ENCODE results near the gene TPRN.

TPRN gene

GRCh38 chr9:137218754-137219271, 18.3 kb upstream of the TPRN start:
- WGBS (ENCODE audit: extremely low coverage, insufficient coverage, insufficient read length), result no CpG with 5 or more reads among the region's 12 CpGs
- no peak overlapping the region for H2BK5ac ChIP-seq (ENCODE audit: low read depth, low read length, poor library complexity)
- H2BK120ac ChIP-seq (ENCODE audit: insufficient read depth, low read length, poor library complexity), result no peak overlapping the region

GRCh38 chr9:137218212-137218753, 17.7 kb upstream of the TPRN start:
- no peak overlapping the region for H3K9ac ChIP-seq (ENCODE audit: low read length)
- no CpG with 5 or more reads among the region's 30 CpGs for WGBS (ENCODE audit: extremely low coverage, insufficient coverage, insufficient read length)

More at GRCh38 chr9:137218754-137219271, 18.3 kb upstream of the TPRN start:
- peaks cover 18 to 21% of the 10 kb centered on the region in 2 experiments for H3K4me1 ChIP-seq (ENCODE audit: control insufficient read depth in 1 of 2, insufficient read depth in 2 of 2, low read length in 2 of 2)
- no peak overlapping the region for H2AFZ ChIP-seq (ENCODE audit: insufficient read depth, low read length, poor library complexity)
- no peak overlapping the region for H2BK12ac ChIP-seq (ENCODE audit: low read length)
- H3K4ac ChIP-seq (ENCODE audit: low read depth, low read length), result no peak overlapping the region
- H2AK5ac ChIP-seq (ENCODE audit: low read length), result no peak overlapping the region
- no peak overlapping the region for H4K8ac ChIP-seq (ENCODE audit: low read depth, low read length)
- no peaks in the 10 kb centered on the region for H3K9me3 ChIP-seq (ENCODE audit: insufficient read depth, low read depth, low read length)
- no peak overlapping the region for H3K14ac ChIP-seq (ENCODE audit: low read length)
- H3K79me2 ChIP-seq (ENCODE audit: control insufficient read depth, insufficient read depth, low read length, poor library complexity), result peaks cover 2% of the 10 kb centered on the region
- peaks cover 31 to 35% of the 10 kb centered on the region in 2 experiments for H3K36me3 ChIP-seq (ENCODE audit: control insufficient read depth in 1 of 2, insufficient read depth in 2 of 2, low read length in 2 of 2)
- H3K27ac ChIP-seq (ENCODE audit: low read depth, low read length), result no peak overlapping the region
- H3K79me1 ChIP-seq (ENCODE audit: low read length), result peaks cover 8% of the 10 kb centered on the region
- no peak overlapping the region for H3K9ac ChIP-seq (ENCODE audit: low read length)
- H4K12ac ChIP-seq (ENCODE audit: low read depth, low read length), result no peak overlapping the region
- no peak overlapping the region for H4K91ac ChIP-seq (ENCODE audit: low read depth, low read length)
- no peak overlapping the region for H3K18ac ChIP-seq (ENCODE audit: low read length)
- no peak overlapping the region for H3K4me2 ChIP-seq (ENCODE audit: low read length)
- no peak overlapping the region for H3K23ac ChIP-seq (ENCODE audit: low read length)
- peak; percentile 43 to 50 for DNase-seq
- no peaks in the 10 kb centered on the region for H3K27me3 ChIP-seq (ENCODE audit: insufficient read depth, low read length)
- H3K4me3 ChIP-seq (ENCODE audit: low read depth, low read length), result no peak overlapping the region

GRCh38 chr9:137217276-137218211, 17.0 kb upstream of the TPRN start:
- Histone ChIP-seq H2AFZ (ENCODE audit: insufficient read depth, low read length, poor library complexity) (peak overlapping the region; percentile 3), H2BK12ac (ENCODE audit: low read length) (no peak overlapping the region), H3K27ac (ENCODE audit: low read depth, low read length) (no peak overlapping the region), H3K4me1 (ENCODE audit: control insufficient read depth in 1 of 2, insufficient read depth in 2 of 2, low read length in 2 of 2) (peaks cover 13 to 15% of the 10 kb centered on the region in 2 experiments), H3K27me3 (ENCODE audit: insufficient read depth, low read length) (no peaks in the 10 kb centered on the region), H2BK120ac (ENCODE audit: insufficient read depth, low read length, poor library complexity) (no peak overlapping the region), H3K4me3 (ENCODE audit: low read depth, low read length) (no peak overlapping the region), H3K79me2 (ENCODE audit: control insufficient read depth, insufficient read depth, low read length, poor library complexity) (no peaks in the 10 kb centered on the region), H3K18ac (ENCODE audit: low read length) (no peak overlapping the region), H3K9ac (ENCODE audit: low read length) (no peak overlapping the region), H3K4me2 (ENCODE audit: low read length) (no peak overlapping the region), H2AK5ac (ENCODE audit: low read length) (no peak overlapping the region), H2BK5ac (ENCODE audit: low read depth, low read length, poor library complexity) (no peak overlapping the region), H3K23ac (ENCODE audit: low read length) (no peak overlapping the region), H3K4ac (ENCODE audit: low read depth, low read length) (no peak overlapping the region), H3K14ac (ENCODE audit: low read length) (no peak overlapping the region), H4K91ac (ENCODE audit: low read depth, low read length) (peak overlapping the region; percentile 11), H3K36me3 (ENCODE audit: control insufficient read depth in 1 of 2, insufficient read depth in 2 of 2, low read length in 2 of 2) (peaks cover 43 to 46% of the 10 kb centered on the region in 2 experiments), H3K79me1 (ENCODE audit: low read length) (peaks cover 3% of the 10 kb centered on the region), H4K12ac (ENCODE audit: low read depth, low read length) (peak overlapping the region; percentile 8), H4K8ac (ENCODE audit: low read depth, low read length) (peak overlapping the region; percentile 25), H3K9me3 (ENCODE audit: insufficient read depth, low read depth, low read length) (no peaks in the 10 kb centered on the region)
- no CpG with 5 or more reads among the region's 36 CpGs for WGBS (ENCODE audit: extremely low coverage, insufficient coverage, insufficient read length)
- DNase-seq, result peak; percentile 67 to 77

More at GRCh38 chr9:137218212-137218753, 17.7 kb upstream of the TPRN start:
- H4K12ac ChIP-seq (ENCODE audit: low read depth, low read length), result no peak overlapping the region
- no peak overlapping the region for H4K8ac ChIP-seq (ENCODE audit: low read depth, low read length)
- H3K79me1 ChIP-seq (ENCODE audit: low read length), result peaks cover 5% of the 10 kb centered on the region
- no peaks in the 10 kb centered on the region for H3K9me3 ChIP-seq (ENCODE audit: insufficient read depth, low read depth, low read length)
- no peak overlapping the region for H2AK5ac ChIP-seq (ENCODE audit: low read length)
- H3K79me2 ChIP-seq (ENCODE audit: control insufficient read depth, insufficient read depth, low read length, poor library complexity), result no peaks in the 10 kb centered on the region
- H3K4me2 ChIP-seq (ENCODE audit: low read length), result no peak overlapping the region
- no peak overlapping the region for H3K23ac ChIP-seq (ENCODE audit: low read length)
- H3K14ac ChIP-seq (ENCODE audit: low read length), result no peak overlapping the region
- H3K4me3 ChIP-seq (ENCODE audit: low read depth, low read length), result no peak overlapping the region
- H3K4me1 ChIP-seq (ENCODE audit: control insufficient read depth in 1 of 2, insufficient read depth in 2 of 2, low read length in 2 of 2), result peaks cover 18 to 21% of the 10 kb centered on the region in 2 experiments
- no peak overlapping the region for H2BK5ac ChIP-seq (ENCODE audit: low read depth, low read length, poor library complexity)
- H4K91ac ChIP-seq (ENCODE audit: low read depth, low read length), result no peak overlapping the region
- peaks cover 37 to 40% of the 10 kb centered on the region in 2 experiments for H3K36me3 ChIP-seq (ENCODE audit: control insufficient read depth in 1 of 2, insufficient read depth in 2 of 2, low read length in 2 of 2)
- no peaks in the 10 kb centered on the region for H3K27me3 ChIP-seq (ENCODE audit: insufficient read depth, low read length)
- no peak overlapping the region for H3K27ac ChIP-seq (ENCODE audit: low read depth, low read length)
- H3K4ac ChIP-seq (ENCODE audit: low read depth, low read length), result no peak overlapping the region
- no peak overlapping the region for H3K18ac ChIP-seq (ENCODE audit: low read length)
- no peak overlapping the region for H2AFZ ChIP-seq (ENCODE audit: insufficient read depth, low read length, poor library complexity)
- H2BK120ac ChIP-seq (ENCODE audit: insufficient read depth, low read length, poor library complexity), result no peak overlapping the region
- DNase-seq, result no peak
- no peak overlapping the region for H2BK12ac ChIP-seq (ENCODE audit: low read length)

- H3K9ac ChIP-seq (ENCODE audit: low read length), result no peak overlapping the region
Observed at GRCh38 chr9:137216188-137216965, 15.8 kb upstream of the TPRN start.

More at GRCh38 chr9:137216188-137216965, 15.8 kb upstream of the TPRN start:
- H2BK5ac ChIP-seq (ENCODE audit: low read depth, low read length, poor library complexity), result no peak overlapping the region
- H3K27ac ChIP-seq (ENCODE audit: low read depth, low read length), result no peak overlapping the region
- no peak overlapping the region for H2BK12ac ChIP-seq (ENCODE audit: low read length)
- H4K8ac ChIP-seq (ENCODE audit: low read depth, low read length), result no peak overlapping the region
- no peak overlapping the region for H2AFZ ChIP-seq (ENCODE audit: insufficient read depth, low read length, poor library complexity)
- no peak overlapping the region for H4K91ac ChIP-seq (ENCODE audit: low read depth, low read length)
- H3K4me2 ChIP-seq (ENCODE audit: low read length), result no peak overlapping the region
- peaks cover 11% of the 10 kb centered on the region in 2 experiments for H3K4me1 ChIP-seq (ENCODE audit: control insufficient read depth in 1 of 2, insufficient read depth in 2 of 2, low read length in 2 of 2)
- no peak overlapping the region for H3K23ac ChIP-seq (ENCODE audit: low read length)
- no peak overlapping the region for H3K4me3 ChIP-seq (ENCODE audit: low read depth, low read length)
- no peaks in the 10 kb centered on the region for H3K79me1 ChIP-seq (ENCODE audit: low read length)
- no CpG with 5 or more reads among the region's 30 CpGs for WGBS (ENCODE audit: extremely low coverage, insufficient coverage, insufficient read length)
- no peak for DNase-seq
- peaks cover 51 to 54% of the 10 kb centered on the region in 2 experiments for H3K36me3 ChIP-seq (ENCODE audit: control insufficient read depth in 1 of 2, insufficient read depth in 2 of 2, low read length in 2 of 2)
- no peak overlapping the region for H3K18ac ChIP-seq (ENCODE audit: low read length)
- H3K79me2 ChIP-seq (ENCODE audit: control insufficient read depth, insufficient read depth, low read length, poor library complexity), result no peaks in the 10 kb centered on the region
- H2BK120ac ChIP-seq (ENCODE audit: insufficient read depth, low read length, poor library complexity), result no peak overlapping the region
- H2AK5ac ChIP-seq (ENCODE audit: low read length), result no peak overlapping the region
- H3K4ac ChIP-seq (ENCODE audit: low read depth, low read length), result no peak overlapping the region
- H3K27me3 ChIP-seq (ENCODE audit: insufficient read depth, low read length), result no peaks in the 10 kb centered on the region
- no peaks in the 10 kb centered on the region for H3K9me3 ChIP-seq (ENCODE audit: insufficient read depth, low read depth, low read length)
- no peak overlapping the region for H3K14ac ChIP-seq (ENCODE audit: low read length)
- H4K12ac ChIP-seq (ENCODE audit: low read depth, low read length), result no peak overlapping the region

All from trophoblast cell (in vitro differentiated cells and primary cell).